ENCODE data around the gene RAB36. TPM values are rescaled to one million over a fixed set of nuclear protein-coding genes. Genes with fewer than 3 reads are reported as not detected.

RAB36 gene
- total and polyA plus RNA-seq, 4 donors, result 0.22 to 0.56 (median 0.37) TPM

DNA sequence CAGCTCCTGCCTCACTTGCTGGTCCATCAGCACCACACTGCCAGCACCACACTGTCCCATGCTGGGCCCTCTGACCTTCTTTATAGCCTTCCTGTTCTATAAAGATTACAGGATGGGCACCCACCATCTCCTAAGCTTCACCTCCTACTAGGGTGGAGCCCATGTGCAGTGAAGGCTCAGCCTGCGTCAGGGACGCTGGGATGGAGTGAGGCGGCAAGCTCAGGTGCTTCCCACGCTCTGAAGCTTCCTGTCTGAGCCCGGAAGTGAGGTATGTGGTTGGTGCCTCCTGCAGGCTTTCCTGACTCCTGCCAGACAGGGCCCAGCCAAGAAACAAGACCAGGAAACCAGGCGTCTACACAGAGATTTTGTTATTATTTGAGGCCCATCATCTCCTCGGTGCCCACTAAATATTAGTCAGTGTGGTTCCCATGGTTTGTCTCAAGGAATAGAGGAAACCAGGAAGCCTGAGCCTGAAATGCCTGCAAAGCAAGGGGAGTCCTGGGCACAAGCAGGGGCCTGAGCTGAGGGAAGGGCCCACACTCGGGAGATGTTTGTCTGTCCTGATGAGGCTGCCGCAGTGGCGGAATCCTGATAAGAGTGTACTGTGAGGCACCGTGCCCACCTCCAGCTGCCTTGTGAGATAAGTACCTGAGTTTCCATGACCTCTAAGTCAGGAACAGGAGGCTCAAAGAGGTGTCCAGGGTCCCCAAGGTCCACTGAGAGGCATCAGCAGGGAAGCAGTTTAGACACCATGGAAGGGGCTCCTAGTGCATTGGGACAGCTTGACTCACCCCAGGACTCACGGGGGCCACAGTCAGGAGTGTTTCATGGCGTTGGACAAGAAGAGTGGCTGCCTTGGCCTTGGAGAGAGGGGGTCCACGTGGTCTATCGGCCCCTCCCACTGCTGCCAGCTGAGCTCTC is 25.5 kb upstream of the RAB36 start:
- no peaks in the 10 kb centered on the region for H3K9me3 ChIP-seq (ENCODE audit: control insufficient read depth in 4 of 4, low read length in 3 of 4)
- H3K4me3 ChIP-seq (ENCODE audit: low read depth in 1 of 3, low read length in 3 of 3), result no peak overlapping the region
- TF ChIP-seq RXRA (IDR thresholded peaks at IDR 0.05), result no peak
- TF ChIP-seq FOXA2 (IDR thresholded peaks at IDR 0.05), result no peak
- no peak for TF ChIP-seq SP1 (IDR thresholded peaks at IDR 0.05)
- no peak for TF ChIP-seq RAD21 (IDR thresholded peaks at IDR 0.05)
- TF ChIP-seq HNF4A (conservative IDR thresholded peaks at IDR 0.05), result no peak
- TF ChIP-seq NR2F2 (IDR thresholded peaks at IDR 0.05), result no peak
- no peak for TF ChIP-seq CTCF (IDR thresholded peaks at IDR 0.05; ENCODE audit: low read depth, low read length, missing input control)
- no peak for TF ChIP-seq YY1 (IDR thresholded peaks at IDR 0.05)
- TF ChIP-seq, protein P1, sequence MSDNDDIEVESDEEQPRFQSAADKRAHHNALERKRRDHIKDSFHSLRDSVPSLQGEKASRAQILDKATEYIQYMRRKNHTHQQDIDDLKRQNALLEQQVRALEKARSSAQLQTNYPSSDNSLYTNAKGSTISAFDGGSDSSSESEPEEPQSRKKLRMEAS (IDR thresholded peaks at IDR 0.05), result no peak
- no peak for TF ChIP-seq TAF1 (conservative IDR thresholded peaks at IDR 0.05)
- TF ChIP-seq, protein P2, sequence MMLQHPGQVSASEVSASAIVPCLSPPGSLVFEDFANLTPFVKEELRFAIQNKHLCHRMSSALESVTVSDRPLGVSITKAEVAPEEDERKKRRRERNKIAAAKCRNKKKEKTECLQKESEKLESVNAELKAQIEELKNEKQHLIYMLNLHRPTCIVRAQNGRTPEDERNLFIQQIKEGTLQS (IDR thresholded peaks at IDR 0.05), result no peak
- TF ChIP-seq HNF4G (IDR thresholded peaks at IDR 0.05), result no peak
- TF ChIP-seq GABPA (IDR thresholded peaks at IDR 0.05 in 1 of 2, conservative IDR thresholded peaks at IDR 0.05 in 1 of 2), result no peak
- TF ChIP-seq, protein P3, sequence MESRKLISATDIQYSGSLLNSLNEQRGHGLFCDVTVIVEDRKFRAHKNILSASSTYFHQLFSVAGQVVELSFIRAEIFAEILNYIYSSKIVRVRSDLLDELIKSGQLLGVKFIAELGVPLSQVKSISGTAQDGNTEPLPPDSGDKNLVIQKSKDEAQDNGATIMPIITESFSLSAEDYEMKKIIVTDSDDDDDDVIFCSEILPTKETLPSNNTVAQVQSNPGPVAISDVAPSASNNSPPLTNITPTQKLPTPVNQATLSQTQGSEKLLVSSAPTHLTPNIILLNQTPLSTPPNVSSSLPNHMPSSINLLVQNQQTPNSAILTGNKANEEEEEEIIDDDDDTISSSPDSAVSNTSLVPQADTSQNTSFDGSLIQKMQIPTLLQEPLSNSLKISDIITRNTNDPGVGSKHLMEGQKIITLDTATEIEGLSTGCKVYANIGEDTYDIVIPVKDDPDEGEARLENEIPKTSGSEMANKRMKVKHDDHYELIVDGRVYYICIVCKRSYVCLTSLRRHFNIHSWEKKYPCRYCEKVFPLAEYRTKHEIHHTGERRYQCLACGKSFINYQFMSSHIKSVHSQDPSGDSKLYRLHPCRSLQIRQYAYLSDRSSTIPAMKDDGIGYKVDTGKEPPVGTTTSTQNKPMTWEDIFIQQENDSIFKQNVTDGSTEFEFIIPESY (IDR thresholded peaks at IDR 0.05), result no peak
- no peak for TF ChIP-seq REST (IDR thresholded peaks at IDR 0.05)
- H3K4me1 ChIP-seq (ENCODE audit: control insufficient read depth in 4 of 4, insufficient read depth in 4 of 4, low read length in 3 of 4), result peaks cover 0 to 4% (median 0%) of the 10 kb centered on the region in 4 donors
- H3K9ac ChIP-seq (ENCODE audit: low read depth in 1 of 2, low read length in 2 of 2), result no peak overlapping the region
- no peak for DNase-seq (ENCODE audit: low spot score)
- no peaks in the 10 kb centered on the region for H3K36me3 ChIP-seq (ENCODE audit: control insufficient read depth in 4 of 4, insufficient read depth in 3 of 4, low read depth in 1 of 4, low read length in 3 of 4)
- WGBS, result 89% methylated on average over 15 of the region's 15 CpGs
- no peaks in the 10 kb centered on the region for H3K27me3 ChIP-seq (ENCODE audit: control insufficient read depth in 4 of 4, insufficient read depth in 4 of 4, low read length in 3 of 4)
- H3K27ac ChIP-seq (ENCODE audit: low read depth in 1 of 2, low read length in 2 of 2), result no peak overlapping the region

Data from liver (tissue), 9 donors.